Raji (cell line): ENCODE measurements around the gene SCO1.

Experiments used
- POLR2A ChIP-seq: IDR thresholded peaks from 2 replicates; pipeline ENCODE4 v1.6.1; 2011; ENCODE audit warnings: low read depth, low read length, control low read depth; ENCODE audit not compliant: insufficient read depth

Gene SCO1

DNA sequence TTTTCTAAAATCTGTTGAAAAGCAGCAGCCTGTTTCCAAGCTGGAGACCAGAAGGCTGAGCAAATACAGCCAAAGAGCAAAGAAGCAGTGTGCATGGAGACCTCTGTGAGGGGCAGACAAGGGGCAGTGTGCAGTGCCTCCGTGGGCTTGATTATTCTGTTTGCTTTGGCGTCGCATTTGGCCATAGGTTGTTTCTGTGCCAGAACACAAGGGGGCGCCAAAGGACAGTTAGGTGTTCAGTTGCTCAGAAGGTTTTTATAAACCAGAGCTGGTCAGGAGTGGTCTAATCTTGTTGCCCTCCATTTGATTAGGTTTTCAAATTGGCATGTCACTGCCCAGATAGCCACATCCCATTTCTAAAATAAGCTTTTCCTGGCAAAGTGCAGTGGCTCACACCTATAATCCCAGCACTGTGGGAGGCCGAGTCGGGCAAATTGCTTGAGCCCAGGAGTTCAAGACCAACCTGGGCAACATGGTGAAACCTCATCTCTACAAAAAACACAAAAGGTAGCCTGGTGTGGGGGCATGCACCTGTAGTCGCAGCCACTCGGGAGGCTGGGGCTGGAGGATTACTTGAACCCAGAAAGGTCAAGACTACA lies 50.8 kb downstream of the SCO1 start:
- TF ChIP-seq POLR2A = no peak

GRCh38 chr17:10640475-10640874 lies 56.9 kb downstream of the SCO1 start:
- TF ChIP-seq POLR2A = no peak

DNA sequence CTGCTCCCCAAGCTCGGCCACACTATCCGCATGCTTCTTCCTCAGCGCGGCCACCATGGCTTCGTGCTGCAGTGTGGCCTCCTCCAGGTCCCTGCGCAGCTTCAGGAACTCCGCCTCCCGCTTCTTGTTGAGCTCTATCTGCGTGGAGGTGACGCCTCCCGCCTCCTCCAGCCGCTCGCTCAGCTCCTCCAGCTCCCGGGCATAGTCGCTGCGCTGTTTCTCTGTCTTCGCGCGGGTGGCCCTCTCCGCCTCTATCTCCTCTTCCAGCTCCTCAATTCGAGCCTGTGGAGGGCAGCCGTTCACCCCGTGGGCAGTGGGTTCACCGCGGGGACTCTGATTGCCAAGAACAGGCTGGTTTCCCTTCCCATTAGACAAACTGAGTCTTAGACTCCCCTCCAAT lies 59.2 kb downstream of the SCO1 start:
- TF ChIP-seq POLR2A = no peak

GRCh38 chr17:10635290-10635689 lies 62.0 kb downstream of the SCO1 start:
- TF ChIP-seq POLR2A = no peak

DNA sequence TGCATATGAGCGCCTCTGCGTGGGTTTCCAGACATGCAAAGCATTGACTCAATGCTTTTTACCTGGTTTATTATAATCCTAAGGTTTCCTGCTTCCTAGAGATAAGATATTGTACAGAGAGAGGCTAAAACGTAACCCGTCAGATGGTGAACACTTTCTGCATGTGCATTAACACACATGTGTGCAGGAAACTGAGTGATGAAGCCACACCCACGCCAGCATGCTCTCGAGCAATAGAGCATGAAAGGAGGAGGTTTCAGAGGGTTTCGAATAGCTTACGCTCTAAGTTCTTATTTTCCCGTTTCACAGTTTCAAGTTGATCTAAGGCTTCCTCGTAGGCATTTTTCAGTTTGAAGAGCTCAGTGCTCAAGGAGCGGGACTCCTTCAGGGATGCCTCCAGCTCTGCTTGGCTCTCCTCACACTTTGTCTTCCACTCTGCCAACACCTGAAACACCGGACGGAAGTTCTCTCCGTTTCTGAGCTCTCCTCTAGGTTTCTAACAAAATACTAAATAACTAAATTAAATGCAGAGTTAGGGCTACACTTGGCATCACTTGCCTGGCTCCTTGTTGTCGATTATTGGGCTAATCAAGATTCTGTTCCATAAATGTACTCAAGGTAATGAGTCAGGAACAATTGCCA lies 63.5 kb downstream of the SCO1 start:
- TF ChIP-seq POLR2A = no peak

DNA sequence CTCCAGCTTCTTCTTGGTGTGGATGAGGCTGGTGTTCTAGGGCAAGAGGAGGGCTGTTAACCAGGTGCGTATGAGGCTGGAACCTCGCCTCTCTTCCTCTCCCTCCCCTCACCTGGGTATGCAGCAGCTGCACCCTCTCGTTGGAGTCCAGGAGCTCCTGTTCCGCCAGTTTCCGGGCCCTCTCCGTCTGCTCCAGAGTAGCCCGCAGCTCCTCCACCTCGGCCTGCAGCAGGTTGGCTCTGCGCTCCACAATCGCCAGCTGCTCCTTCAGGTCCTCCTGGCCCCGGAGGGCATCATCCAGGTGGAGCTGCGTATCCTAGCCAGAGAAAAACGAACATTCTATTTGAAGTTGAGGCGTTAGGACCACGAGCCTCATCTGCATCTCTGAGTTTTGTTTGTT lies 65.6 kb downstream of the SCO1 start:
- no peak for TF ChIP-seq POLR2A

DNA sequence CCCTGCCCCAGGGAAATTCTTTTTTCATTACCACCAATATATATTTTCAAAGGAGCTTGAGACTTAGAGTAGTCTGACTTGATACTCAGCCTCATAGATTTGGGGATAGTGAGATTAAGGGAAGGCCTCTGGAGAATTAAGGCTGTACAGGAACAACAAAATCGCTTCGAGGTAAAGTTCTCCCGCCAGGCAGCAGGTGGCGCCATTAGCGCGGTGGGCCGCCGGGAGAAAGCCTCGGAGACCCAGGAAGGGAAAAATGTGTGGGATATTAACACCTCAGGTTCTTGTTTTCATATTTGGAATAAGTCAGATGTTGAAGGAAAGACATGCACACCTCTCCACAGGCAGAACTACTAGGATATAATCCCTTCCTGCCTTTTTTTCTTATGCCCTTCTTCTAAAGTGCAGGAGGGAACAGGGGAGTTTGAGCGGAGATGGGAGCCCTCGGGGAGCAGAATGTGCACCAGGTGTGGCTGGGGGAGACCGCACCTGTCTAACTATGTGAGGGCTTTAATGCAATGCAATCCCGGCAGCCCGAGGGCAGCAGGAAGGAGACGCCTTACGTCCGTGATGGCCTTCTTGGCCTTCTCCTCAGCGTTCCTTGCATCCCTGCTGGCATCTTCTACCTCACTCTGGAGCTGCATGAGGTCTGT lies 66.2 kb downstream of the SCO1 start:
- TF ChIP-seq POLR2A = no peak

DNA sequence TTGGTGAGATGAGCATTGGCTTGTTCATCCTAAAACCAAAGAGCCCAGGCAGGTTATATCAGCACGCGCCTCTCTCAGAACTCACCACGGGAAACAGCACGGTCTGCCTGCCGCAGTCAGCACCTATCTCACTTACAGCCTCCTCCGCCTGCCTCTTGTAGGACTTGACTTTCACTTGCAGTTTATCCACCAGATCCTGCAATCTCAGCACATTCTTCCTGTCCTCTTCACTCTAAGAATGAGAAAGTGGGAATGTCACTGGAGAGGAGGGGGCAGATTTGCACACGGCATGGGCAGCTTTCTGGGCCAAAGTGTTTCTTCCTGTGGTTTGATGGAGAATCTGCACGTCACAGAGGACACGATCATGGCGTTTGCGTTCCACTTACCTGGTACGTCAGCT lies 67.6 kb downstream of the SCO1 start:
- no peak for TF ChIP-seq POLR2A

DNA sequence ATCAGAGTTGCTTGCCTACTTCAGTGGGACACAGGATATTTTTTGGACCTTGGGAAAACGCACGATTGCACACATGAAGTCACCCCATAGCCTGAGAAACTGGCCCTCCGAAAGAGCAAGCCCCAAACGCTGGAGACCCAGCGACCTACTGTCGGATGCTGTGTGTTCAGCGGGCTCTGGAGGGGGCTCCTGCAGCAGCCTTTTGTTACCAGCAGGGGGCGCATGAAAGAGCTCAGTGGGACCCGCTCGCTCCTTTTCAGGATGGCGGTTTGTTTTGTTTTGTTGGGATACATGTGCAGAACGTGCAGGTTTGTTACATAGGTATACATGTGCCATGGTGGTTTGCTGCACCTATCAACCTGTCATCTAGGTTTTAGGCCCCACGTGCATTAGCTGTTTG lies 68.6 kb downstream of the SCO1 start:
- no peak for TF ChIP-seq POLR2A

DNA sequence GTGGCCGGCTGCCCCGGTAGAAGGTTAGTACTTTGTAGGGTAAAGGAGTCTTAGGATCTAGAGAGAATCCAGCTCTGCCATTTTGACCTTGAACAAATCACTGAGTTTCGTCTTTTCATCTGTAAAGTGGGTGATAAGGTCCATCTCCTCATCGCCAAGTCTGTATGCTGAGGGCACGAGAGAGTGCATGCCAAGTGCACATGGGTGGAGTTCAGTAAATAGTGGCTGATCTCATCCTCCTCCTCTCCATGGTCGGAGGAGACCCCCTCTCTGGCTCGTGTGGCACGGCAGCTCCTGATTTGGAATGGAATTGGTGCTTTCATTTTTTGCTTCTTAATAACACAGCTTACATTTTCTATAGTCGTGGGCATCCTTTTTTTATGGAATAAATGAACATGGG lies 70.9 kb downstream of the SCO1 start:
- TF ChIP-seq POLR2A = no peak

DNA sequence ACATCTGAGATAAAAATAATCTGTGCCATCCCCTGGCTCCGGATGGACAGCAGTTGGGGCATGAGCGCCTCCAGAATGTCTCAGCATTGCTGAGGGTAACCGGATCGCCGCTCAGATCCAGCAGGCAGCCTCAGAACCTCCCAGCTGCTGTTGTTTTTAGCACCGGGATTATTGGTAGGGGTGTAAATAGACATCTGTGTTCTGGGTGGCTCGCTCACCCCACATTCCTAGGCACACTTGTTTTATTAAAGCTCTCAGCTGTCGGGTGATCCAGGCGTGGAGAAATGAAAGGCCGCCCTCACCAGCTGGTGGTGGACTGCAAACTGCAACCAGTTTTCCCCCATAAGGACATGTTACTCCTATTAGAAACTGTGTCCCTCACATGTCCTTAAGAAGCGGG lies 72.4 kb downstream of the SCO1 start:
- TF ChIP-seq POLR2A = no peak

DNA sequence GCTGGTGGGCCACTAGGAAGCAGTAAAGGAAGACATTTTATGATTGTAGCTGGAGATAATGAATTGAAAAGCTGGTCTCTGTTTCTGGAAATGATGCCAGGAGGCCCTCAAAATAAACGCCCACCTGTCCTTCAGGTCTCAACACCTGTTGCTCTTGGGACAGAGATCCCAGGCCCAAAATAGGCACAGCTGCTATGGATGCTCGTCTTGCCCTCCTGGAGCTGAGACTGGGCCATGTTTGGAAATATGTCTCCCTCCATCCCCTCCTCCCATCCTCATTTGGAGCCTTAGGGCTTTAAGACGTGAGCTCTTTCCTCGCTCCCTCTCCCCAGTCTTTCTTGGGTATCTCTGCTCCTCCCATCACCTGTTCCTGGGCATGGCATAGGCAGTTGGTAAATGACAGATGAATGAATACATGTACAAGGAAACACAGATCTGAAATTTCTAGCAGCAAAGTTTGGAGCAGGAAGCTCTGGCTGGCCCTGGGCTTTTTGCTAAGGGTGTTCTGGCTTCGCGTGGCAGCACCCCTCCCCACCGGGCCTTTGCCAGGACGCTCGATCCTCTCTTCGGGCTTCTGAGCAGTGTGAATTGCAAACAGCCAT lies 73.5 kb downstream of the SCO1 start:
- no peak for TF ChIP-seq POLR2A

- no peak for TF ChIP-seq POLR2A
Observed at GRCh38 chr17:10622617-10623485, 74.5 kb downstream of the SCO1 start.
